GM12874 (cell line): ENCODE data around the gene ACSS3.

Source experiments
- CTCF ChIP-seq: IDR thresholded peaks from 2 replicates; pipeline ENCODE4 v1.5.1; 2011; ENCODE audit warnings: low read depth, mild to moderate bottlenecking, control low read depth, low read length, moderate library complexity; ENCODE audit not compliant: insufficient read depth

The ACSS3 gene, protein sequence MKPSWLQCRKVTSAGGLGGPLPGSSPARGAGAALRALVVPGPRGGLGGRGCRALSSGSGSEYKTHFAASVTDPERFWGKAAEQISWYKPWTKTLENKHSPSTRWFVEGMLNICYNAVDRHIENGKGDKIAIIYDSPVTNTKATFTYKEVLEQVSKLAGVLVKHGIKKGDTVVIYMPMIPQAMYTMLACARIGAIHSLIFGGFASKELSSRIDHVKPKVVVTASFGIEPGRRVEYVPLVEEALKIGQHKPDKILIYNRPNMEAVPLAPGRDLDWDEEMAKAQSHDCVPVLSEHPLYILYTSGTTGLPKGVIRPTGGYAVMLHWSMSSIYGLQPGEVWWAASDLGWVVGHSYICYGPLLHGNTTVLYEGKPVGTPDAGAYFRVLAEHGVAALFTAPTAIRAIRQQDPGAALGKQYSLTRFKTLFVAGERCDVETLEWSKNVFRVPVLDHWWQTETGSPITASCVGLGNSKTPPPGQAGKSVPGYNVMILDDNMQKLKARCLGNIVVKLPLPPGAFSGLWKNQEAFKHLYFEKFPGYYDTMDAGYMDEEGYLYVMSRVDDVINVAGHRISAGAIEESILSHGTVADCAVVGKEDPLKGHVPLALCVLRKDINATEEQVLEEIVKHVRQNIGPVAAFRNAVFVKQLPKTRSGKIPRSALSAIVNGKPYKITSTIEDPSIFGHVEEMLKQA

GRCh38 chr12:81077686-81078441, at the start of gene ACSS3:
Gene ACSS3 (plus strand): TSS chr12:81078079. CDS start chr12:81078121, 42 bp downstream.
- TF ChIP-seq CTCF: no peak

DNA sequence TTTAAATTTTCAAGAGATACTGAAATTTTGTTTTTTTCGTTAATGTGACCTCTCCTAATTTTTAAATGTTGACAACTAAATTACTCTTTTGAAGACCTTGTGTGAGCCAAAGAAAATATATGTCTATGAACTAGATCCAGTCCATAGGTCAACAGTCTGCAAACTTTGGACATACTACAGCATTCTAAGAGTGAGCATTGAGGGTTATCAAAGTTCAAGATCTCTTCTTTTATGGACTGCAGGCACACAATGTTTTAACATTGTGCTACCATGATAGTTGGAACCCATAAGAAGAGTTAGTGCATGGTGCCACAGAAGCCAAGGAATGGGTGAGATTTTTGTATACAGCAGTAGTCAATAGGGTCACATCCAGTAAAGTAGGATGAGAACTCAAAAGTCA, 43.0 kb upstream of the ACSS3 start:
- TF ChIP-seq CTCF: no peak

DNA sequence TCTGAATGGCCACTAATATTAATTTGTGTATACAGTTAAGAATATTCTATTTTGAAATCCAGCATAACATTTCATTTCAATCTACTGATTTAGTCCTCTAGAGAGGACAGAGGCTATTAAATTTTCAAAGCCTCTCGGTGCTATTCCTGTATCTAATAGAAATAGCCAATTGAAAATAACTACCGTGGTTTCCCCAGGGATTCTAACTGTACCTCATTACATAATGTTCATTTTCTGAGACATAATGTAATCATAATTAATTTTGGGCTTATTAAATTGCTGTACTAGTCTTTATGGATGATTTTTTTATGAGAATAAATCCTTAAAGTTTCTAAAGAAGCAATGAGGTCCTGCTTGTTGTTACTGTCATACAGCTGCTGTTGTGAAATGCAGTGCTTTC, 38.6 kb upstream of the ACSS3 start:
- no peak for TF ChIP-seq CTCF

DNA sequence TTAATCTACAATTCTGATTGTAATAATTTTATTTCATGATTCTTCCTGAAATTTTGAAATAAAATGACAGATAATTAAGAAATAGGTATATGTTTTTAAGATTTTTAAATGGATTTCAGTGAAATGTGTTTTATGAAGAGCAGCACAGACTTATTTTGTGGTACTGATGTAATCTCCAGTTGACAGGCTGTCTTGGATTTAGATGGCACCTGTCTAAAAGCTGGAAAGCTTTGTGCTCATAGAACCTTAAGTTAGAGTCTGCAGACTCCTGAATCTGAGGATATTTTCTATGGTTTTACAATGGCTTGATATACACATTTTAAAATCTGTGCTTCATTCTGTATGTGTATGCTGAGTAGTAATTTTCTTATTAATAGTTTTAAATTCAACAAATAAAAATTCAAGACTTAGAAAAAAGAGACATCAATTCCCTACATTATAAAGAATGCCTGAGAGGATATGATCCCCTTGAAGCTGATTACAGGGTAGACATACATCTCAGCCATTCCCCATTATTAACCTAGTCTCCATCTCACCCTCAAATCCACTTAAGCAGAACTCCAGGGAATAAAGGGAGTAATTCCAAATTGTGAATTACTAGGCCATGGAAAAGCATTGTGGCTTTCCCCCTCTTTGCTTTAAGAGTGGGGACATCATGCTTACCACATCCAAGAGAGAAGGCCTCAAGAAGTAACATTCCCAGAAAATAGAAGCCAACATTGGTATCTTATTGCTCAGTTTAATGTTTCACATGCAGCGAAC, 33.7 kb upstream of the ACSS3 start:
- no peak for TF ChIP-seq CTCF

- TF ChIP-seq CTCF: no peak
Measured at GRCh38 chr12:81070846-81071245, 7.0 kb upstream of the ACSS3 start.

DNA sequence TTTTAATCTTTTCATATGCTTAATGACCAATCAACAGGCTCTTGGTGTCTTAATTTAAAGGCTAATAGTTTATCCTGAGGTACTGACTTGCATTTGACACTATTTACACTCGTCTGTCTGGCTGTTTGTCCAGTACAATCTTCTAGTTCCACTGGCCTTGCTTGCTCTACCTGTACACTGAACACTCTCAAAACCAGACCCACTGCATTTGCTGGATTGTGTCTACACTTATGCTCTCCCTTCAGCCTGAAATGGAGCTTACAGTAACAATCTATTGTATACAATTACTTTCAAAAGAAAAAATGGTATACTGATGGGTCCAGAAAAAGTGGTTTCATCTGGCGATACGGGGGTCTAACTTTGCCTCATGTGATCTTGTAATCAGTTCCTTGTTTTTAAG, 2.3 kb upstream of the ACSS3 start:
- TF ChIP-seq CTCF: no peak

- no peak for TF ChIP-seq CTCF
Measured at GRCh38 chr12:81077329-81077685, 572 bp upstream of the ACSS3 start.
